Left ventricle myocardium inferior (tissue), 1 donor: ENCODE measurements around the gene MAML3. TPM values are rescaled to one million over a fixed set of nuclear protein-coding genes. Genes with fewer than 3 reads are reported as not detected.
A peak's percentile ranks its signal among the peaks of the same experiment; 100 is the strongest.

Source experiments
- DNase-seq: peaks from one replicate; pipeline ENCODE4 v3.0.0-alpha.2; 2020
- H3K27ac ChIP-seq: fragments of 200-600 bp; replicated peaks from 2 replicates; pipeline ENCODE4 v1.8.0; 2021
- H3K27me3 ChIP-seq: fragments of 200-600 bp; 2 replicates; pipeline ENCODE4 v1.8.0; 2021; ENCODE audit warnings: low read depth
- H3K36me3 ChIP-seq: fragments of 200-600 bp; 2 replicates; pipeline ENCODE4 v1.8.0; 2021
- H3K4me1 ChIP-seq: fragments of 200-600 bp; 2 replicates; pipeline ENCODE4 v1.8.0; 2021
- H3K4me3 ChIP-seq: fragments of 200-600 bp; 2 replicates; pipeline ENCODE4 v1.8.0; 2021; ENCODE audit warnings: mild to moderate bottlenecking, moderate library complexity
- H3K9me3 ChIP-seq: fragments of 200-600 bp; replicated peaks from 2 replicates; pipeline ENCODE4 v1.8.0; 2021
- CTCF ChIP-seq: fragments of 200-600 bp; IDR thresholded peaks from 2 replicates; pipeline ENCODE4 v1.8.0; 2021; ENCODE audit warnings: antibody characterized with exemption, mild to moderate bottlenecking, borderline replicate concordance
- intact Hi-C: fragments of 100-400 bp; cut with micrococcal nuclease; formaldehyde crosslinking; loops from one replicate; pipeline ENCODE4 v1.11.0; 2022
- total RNA-seq: library from RNA; stranded (reverse); fragmentation: NEBNext Ultra II Directional; extraction: Animal tissue kit (Norgen Biotek cat#: 25700); gene quantifications from one replicate; pipeline ENCODE4 v1.2.1, GENCODE V29; 2021
- donor health status: DM: no; HTN: yes; CAD: no; lungs with severe emphysema.

The MAML3 gene
- total RNA-seq, 1 donor from 2014 or later: 2.6 TPM

- no peaks in the 10 kb centered on the region for H3K36me3 ChIP-seq
- peaks cover 38% of the 10 kb centered on the region for H3K4me1 ChIP-seq
- H3K4me3 ChIP-seq: no peak overlapping the region
- no peak for TF ChIP-seq CTCF
- H3K27me3 ChIP-seq: no peaks in the 10 kb centered on the region
- H3K27ac ChIP-seq: no peak overlapping the region
- DNase-seq: no peak
- intact Hi-C loops: no loop called here
- no peaks in the 10 kb centered on the region for H3K9me3 ChIP-seq
Observed at GRCh38 chr4:139987502-139987850, 166.5 kb downstream of the MAML3 start.

GRCh38 chr4:139986689-139987501 is 167.1 kb downstream of the MAML3 start:
- no peak overlapping the region for H3K4me3 ChIP-seq

GRCh38 chr4:139986106-139986505 is 167.9 kb downstream of the MAML3 start:
- no peak for TF ChIP-seq CTCF
- peaks cover 38% of the 10 kb centered on the region for H3K4me1 ChIP-seq
- no peak overlapping the region for H3K4me3 ChIP-seq
- no peaks in the 10 kb centered on the region for H3K36me3 ChIP-seq
- no peak for DNase-seq
- no peaks in the 10 kb centered on the region for H3K9me3 ChIP-seq
- H3K27ac ChIP-seq: no peak overlapping the region
- no peaks in the 10 kb centered on the region for H3K27me3 ChIP-seq
- intact Hi-C loops: no loop called here

More at GRCh38 chr4:139986689-139987501, 167.1 kb downstream of the MAML3 start:
- no peak for DNase-seq
- H3K27ac ChIP-seq: peak overlapping the region; percentile 10
- no peaks in the 10 kb centered on the region for H3K9me3 ChIP-seq
- no peaks in the 10 kb centered on the region for H3K36me3 ChIP-seq
- H3K4me1 ChIP-seq: peaks cover 38% of the 10 kb centered on the region
- no peaks in the 10 kb centered on the region for H3K27me3 ChIP-seq
- TF ChIP-seq CTCF: no peak
- intact Hi-C loops: no loop called here

GRCh38 chr4:139985401-139985800 is 168.6 kb downstream of the MAML3 start:
- H3K36me3 ChIP-seq: no peaks in the 10 kb centered on the region
- H3K4me1 ChIP-seq: peaks cover 38% of the 10 kb centered on the region

GRCh38 chr4:139984471-139984870 is 169.5 kb downstream of the MAML3 start:
- TF ChIP-seq CTCF: no peak
- Histone ChIP-seq H3K9me3 (no peaks in the 10 kb centered on the region), H3K27ac (no peak overlapping the region), H3K27me3 (no peaks in the 10 kb centered on the region), H3K4me3 (no peak overlapping the region), H3K4me1 (peaks cover 36% of the 10 kb centered on the region), H3K36me3 (no peaks in the 10 kb centered on the region)
- no peak for DNase-seq
- intact Hi-C loops: no loop called here

More at GRCh38 chr4:139985401-139985800, 168.6 kb downstream of the MAML3 start:
- H3K9me3 ChIP-seq: no peaks in the 10 kb centered on the region
- no peak for TF ChIP-seq CTCF
- no peaks in the 10 kb centered on the region for H3K27me3 ChIP-seq
- H3K27ac ChIP-seq: no peak overlapping the region
- H3K4me3 ChIP-seq: no peak overlapping the region
- no peak for DNase-seq
- intact Hi-C loops: no loop called here
